NCI-H345 (cell line): ENCODE data around the gene PEX3.
"Not testable (repeated sequence)": the region's sequence is repeated elsewhere in the genome, so short reads cannot be mapped to it uniquely, and the experiment has no call there.

Source experiments
- DNase-seq: peaks from one replicate; lab custom pipeline; 2025; lab: John Stamatoyannopoulos, UW

The PEX3 gene

DNA sequence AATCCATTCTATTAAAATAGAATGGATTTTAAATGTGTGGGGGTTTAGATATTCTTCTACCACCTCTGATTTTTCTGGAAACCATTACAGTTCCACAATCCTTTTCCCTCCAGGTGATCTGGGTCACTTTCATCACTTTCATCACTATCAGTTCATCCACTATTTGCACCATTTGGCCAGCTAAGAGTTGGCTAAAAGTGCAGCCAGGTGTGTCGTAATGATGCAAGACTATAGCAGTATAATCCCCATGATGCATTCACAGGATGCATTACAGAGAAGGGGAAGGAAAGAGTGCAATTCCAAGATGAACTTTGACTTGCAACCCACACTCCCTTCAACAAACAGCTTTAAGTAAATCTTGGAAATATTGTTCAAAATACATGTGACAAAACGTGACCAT lies 56.0 kb downstream of the PEX3 start:
- no peak for DNase-seq

DNA sequence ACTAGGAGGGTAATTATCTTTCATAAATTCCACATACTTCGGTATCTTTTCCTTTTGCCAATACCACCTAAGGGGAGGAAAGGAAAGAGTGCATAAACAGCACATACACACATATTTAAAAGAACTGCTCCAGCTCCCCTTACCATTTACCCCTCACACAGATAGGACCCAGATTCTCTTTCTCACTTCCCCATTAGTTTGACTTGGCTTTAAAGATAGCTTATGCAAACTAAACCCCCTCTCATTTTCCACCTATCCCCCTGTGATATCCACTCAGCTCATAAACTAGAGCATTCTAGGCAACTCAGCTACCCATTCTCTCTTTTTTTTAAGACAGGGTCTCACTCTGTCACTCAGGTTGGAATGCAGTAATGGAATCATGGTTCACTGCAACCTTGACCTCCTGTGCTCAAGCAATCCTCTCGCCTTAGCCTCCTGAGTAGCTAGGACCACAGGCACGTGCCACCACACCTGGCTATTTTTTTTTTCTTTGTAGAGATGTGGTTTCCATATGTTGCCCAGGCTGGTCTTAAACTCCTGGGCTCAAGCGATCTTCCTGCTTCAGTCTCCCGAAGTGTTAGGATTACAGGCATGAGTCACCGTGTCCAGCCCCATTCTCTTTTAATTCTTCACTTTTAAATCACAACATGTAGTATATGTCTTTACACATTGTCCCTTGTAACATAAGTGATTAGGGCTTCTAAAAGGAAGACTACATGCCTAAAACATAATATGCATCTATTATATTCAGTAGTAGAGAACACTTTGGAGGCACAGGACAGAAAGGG lies 56.9 kb downstream of the PEX3 start:
- DNase-seq, result no peak

DNA sequence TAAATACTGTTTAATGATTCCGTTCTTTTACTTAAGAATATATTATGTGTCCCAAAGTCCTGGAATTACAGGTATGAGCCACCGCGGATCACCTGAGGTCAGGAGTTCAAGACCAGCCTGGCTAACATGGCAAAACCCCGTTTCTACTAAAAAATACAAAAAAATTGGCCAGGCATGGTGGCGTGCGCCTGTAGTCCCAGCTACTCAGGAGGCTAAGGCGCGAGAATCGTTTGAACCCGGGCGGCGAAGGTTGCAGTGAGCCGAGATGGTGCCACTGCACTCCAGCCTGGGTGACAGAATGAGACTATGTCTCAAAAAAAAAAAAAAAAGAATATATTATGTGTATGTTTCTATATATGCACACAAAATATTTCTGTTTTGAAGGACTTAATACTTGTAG lies 59.7 kb downstream of the PEX3 start:
- DNase-seq, result not testable (repeated sequence)

DNA sequence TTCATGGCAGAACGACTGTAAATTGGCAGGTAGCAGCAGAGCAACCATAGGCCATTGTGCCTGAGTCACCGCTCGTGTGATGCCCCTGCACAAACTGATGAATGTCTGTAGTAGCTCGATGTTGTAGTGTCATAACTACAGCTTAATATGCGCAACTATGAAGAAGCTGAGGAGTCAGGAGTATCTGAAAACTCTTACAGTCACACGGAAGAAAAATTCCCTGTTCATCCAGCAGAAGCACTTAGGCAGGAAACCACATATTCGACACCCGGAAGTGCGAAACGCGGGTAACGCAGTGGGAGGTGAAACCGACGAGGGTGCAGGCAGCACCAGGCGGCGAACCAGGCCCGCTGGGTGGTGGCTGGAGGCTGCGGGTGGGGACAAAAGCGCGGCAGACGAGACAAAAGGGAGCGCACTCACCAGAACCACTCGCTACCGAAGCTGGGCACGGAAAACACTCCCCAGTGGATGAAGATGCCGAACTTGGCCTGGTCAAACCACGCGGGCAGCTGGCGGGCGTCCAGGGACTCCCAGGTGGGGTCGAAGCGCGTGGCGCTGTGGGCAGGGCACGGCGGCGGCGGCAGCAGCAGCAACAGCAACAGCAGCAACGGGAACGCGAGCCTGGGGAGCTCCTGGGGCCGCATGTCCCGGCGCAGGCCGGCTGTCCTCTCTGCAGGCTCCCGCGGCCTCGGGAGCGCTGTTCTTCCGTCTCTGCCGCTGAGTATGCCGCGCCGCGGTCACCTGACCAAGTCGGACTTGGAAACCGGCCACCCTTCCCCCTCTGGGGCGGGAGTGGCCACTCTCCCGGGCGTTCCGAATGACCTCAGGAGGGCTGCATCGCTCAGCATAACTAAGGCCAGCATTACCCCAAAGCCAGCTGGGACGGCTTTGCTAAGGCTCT lies 60.6 kb downstream of the PEX3 start, which contains the start of gene FUCA2:
Gene FUCA2, minus strand, starts transcription at position 730 of the 901 bp plus-strand sequence. Its CDS starts 86 bp downstream, at position 644.
- DNase-seq, result peak; percentile 16

DNA sequence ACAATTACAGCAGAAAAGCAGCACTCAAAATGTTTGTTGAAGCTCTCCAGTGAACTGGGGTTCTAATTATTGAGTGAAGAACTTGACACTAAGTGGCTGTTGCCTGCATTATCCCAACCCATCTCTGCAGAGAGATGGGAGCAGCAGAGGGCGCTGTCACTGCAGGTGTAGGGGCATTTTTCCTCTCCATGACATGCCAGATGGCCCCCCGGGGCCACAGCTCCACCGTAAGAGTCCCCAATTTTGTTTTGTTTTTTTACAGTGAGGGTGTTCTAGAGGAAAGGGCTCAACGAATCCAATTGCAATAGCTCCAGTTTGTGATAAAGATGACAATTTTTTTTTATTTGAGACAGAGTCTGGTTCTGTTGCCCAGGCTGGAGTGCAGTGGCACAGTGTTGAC lies 62.8 kb downstream of the PEX3 start:
- peak; percentile 84 for DNase-seq

DNA sequence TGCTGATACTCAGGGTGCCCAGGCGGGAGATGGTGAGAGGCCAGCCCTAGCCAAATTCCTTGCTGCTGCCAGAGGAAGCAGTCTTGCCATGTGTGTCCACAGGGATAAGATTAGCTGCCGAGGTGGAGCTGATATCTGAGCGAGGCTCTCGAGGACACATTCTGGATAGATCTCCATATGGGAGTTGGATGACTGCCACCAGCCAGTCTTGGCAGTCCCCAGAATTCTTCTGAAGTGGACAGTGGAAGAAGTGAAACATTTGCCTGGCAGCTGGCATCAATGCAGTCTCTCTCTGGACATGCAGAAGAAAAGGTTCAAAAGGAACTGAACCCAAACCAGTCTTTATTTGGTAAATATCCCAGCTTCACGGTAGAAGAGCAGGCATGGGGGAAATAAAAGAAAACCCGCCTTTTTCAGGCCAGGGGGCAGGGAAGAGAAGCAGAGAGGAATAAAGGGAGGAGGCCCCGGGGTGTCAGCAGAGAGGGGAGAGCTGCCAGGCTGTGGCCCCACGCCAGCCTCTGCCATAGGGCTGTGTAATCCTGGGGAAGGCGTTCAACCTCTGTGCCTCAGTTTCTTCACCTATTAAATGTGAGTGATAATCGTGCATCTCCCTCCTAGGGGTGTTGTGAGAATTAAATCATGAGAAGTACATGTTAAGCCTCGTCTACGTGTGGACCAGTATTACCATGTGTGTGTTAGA lies 64.6 kb downstream of the PEX3 start:
- DNase-seq, result no peak

DNA sequence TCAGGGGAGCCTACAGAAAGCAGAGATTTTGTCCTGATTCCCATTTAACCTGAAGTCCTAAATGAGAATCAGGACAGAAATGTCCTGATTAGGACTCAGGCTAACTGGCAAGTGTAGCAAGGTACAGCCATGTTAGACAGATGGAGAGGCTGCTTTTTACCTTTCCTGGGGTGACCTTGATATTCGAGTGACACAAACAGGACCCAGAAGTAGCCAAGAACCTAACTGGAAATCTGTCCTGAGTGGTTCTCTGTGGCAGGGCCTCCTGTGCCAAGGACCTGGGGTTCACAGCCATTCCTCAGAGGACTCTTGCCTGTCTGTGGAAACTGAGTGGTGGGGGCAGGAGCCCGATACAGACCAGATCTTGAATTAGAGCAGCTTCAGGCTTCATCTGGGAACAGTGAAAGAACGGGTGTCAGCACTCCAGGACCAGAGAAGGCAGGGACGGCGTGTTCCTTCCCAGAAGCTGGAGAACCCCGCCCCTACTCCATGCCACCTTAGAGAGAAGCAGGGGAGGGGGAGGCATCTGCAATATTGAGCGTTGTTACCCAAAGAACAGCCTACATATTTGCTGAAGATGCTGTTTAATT lies 65.3 kb downstream of the PEX3 start:
- DNase-seq, result no peak

DNA sequence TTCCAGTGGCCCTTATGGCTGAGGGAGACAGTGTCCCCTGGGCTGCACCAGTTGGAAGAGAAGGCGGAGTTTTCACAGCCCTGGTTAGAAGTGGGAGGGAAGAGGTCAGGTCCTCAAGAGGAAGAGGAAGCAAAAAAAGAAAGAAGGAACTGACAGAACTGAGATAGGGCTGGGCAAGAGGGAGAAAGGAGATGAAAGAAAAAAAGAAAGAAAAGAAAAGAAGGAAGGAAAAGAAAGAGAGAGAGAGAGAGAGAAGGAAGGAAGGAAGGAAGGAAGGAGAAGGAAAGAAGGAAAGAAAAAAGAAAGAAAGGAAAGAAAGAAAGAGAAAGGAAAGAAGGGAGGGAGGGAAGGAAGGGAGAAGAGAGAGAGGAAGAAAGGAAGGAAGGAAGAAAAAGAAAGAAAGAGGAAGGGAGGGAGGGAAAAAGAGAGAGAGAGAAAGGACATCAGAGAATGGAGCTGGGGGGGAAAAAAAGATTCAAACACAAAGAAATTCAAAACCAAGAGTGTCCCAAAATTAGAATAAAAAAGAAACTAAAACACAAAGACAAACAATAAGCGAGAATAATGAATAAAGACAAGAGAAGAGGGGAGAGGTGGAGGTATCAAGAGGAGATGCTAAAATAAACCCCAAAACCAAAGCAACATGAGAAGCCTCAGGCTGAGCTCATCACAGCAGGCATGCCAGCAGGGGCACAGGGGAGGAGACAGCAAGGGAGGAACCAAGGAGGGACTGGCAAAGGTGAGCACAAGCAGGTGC lies 66.3 kb downstream of the PEX3 start:
- peak; percentile 35 for DNase-seq

DNA sequence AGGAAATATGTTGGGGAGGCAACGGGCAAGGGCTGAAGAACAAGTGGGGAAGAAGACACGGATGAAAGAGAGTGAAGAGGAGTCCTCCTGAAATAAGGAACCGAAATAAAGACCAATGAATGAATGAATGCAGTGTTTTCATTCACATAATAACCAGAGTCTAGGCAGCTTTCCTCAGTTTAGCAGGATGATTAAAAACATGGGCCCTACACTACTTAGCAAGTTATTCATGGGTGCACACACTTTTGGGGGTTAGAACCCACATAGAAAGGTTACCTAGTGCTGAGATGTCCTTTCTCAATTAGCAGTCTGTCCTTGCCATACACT lies 66.8 kb downstream of the PEX3 start:
- no peak for DNase-seq

DNA sequence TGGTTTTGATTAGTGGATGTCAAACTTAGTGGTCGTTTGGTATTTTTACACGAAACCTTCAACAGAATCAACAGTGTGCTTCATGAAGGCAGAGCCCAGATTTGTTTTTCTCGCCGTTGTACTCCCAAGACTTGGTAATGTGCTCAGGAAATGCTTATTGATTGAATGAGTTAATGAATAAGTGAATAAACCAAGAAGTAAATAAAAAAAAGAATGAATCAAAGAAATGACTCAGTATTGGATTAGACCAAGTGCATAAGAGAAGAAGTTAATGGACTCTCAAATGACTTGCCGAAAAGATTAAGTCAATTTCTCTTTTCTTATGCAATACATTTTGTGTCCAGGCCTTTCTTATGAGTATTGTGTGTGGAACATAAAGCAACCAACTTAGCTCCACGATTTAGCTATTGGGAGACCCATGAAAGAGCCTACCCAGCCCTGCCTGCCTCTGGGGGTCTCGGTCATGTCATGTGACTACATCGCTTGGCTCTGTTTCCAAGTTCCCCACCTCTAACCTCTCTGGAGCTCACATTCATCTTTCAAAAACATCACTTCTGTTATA lies 71.5 kb downstream of the PEX3 start:
- DNase-seq, result no peak

DNA sequence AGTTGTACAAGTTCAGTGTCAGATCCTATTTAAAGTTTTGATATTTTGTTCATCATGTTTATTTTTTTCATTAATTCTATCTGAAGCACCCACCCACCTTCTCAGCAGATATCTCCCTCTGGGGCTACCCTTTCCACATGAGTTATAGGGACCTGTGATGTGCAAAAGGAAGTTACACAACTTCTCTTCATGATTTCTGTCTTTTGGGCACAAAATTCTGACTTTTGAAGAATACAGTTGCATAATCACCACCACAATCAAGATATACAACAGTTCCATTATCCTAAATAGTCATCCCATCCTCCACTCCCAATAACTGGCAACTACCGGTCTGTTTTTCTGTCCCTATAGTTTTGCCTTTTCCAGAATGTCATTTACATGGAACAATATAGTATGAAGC lies 74.8 kb downstream of the PEX3 start:
- DNase-seq, result no peak

DNA sequence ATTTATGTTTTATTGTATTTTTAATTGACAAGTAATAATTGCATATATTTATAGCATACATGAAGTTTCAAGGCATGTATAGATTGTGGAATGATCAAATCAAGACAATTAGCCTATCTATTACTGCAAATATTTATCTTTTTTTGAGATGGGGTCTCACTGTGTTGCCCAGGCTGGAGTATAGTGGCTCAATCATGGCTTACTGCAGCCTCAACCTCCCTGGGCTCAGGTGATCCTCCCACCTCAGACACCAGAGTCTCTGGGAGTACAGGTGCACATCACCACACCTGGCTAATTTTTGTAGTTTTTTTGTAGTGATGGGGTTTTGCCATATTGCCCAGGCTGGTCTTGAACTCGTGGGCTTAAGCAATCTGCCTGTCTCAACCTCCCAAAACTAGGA lies 77.1 kb downstream of the PEX3 start:
- no peak for DNase-seq

DNA sequence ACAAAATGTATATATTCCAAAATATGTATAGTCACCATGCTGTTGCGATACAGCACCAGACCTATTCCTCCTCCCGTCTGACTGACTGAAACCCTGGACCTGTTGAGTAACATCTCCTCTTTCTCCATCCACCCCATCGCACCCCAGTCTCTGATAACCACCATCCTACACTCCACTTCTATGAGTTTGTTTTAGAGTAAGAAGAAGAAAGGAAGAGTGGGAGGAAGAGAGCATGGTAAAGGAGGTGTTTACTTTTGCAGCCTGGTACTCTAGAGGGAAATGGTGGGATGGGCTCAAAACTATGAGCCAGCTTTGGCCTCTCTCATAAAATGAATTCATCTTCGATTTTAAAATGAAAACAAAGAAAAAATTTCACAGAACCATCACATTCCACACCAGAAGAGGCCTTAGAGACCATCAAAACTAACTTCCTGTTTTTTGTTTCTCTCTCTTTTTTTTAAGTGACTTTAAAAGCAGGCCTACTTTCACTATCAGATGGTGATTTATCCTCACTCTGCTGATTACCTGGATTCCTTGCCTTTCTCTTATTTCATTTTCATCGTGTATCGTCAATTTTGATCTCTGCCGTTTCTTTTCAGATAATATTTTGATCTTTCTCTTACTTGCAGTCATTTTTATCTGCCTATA lies 77.7 kb downstream of the PEX3 start:
- DNase-seq, result no peak

DNA sequence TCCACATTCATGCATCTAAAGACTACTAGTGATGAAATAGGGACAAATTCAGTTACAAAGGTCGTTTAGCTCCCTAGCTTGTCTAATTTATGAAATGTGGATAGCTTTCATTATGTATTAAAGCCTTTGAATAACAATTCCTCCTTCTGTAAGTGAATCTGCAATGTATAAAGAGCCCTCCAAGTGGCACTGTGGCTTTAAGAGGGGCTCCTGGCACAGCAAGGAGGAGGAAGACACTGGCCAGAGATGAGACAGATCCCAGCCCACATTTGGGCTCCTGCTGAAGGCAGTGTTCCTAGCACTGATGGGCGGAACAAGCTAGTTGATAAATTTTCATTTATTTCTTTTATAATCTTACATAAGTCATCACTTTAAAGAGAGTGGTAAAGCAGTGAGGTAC lies 78.5 kb downstream of the PEX3 start:
- DNase-seq, result no peak

DNA sequence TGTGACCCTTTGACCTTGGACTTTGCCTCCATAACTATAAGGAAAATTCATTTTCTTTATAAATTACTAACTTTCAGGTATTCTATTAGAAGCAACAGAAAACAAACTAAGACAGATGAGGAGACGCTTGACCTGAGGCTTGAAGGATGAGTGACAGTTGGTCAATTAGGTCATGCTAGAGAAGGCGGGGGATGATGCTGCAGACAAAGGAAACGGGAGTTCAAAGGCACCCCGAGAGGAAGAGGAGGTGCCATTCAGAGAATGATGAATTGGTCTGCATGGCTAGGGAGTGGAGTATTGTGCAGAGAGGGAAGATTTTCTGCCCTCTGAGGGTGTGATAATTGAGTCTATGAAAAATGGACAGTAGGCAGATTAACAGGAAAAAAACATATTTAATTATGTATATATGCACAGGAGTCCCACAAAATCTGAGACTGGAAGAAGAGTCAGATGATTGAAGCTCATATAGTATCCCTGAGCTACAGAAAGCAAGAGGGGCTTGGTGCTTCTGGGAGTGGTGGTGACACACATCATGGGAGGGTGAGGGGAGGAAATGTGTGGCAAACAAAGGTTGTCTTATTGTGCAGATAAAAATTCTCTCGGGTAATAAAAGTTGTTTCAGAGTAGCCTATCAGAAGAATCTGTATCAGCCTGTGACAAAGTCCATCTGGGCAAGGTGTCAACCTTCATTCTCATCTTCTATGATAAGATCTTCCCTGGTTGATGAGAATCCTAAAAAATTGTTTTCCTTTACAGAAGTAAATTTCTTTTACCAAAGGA lies 81.3 kb downstream of the PEX3 start:
- no peak for DNase-seq

DNA sequence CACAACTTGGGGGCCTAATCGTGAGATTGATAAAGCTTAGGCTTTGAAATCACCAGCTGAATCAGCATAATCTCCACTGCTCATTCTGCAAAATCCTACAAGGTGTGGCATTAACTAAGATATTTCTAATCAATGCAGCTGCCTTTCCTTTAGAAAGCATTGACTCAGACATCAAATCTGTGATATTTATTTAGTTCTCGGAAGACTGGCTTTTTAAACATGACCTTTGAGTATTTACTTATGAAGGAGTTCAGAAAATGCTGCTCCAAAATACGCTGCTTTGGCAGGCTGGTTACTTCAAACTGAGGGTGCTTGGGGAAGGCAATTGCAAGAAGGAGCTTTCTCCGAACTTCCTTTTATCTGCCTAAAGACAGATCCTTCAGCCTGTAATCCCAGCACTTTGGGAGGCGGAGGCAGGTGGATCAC lies 84.6 kb downstream of the PEX3 start:
- no peak for DNase-seq

DNA sequence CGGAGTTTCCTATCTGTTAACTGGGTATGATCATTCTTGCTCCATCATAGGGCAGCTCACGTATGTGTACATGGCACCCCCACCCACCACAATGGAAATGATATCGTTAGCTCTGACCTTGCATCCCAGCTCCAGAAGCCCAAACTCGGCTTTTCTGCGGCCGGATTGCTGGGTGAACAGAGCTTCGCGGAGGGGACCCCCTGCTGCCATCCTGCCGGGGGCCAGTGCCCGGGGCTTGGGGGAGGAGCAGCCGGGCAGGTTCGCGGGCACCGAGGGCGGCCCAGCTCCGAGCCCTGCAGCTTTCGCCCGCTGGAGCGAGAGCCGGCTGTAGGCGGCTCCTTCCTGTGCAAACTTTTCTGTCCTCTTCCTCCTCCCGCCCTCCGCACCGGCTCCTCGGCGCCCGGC lies 85.9 kb downstream of the PEX3 start:
- DNase-seq, result peak; percentile 29

DNA sequence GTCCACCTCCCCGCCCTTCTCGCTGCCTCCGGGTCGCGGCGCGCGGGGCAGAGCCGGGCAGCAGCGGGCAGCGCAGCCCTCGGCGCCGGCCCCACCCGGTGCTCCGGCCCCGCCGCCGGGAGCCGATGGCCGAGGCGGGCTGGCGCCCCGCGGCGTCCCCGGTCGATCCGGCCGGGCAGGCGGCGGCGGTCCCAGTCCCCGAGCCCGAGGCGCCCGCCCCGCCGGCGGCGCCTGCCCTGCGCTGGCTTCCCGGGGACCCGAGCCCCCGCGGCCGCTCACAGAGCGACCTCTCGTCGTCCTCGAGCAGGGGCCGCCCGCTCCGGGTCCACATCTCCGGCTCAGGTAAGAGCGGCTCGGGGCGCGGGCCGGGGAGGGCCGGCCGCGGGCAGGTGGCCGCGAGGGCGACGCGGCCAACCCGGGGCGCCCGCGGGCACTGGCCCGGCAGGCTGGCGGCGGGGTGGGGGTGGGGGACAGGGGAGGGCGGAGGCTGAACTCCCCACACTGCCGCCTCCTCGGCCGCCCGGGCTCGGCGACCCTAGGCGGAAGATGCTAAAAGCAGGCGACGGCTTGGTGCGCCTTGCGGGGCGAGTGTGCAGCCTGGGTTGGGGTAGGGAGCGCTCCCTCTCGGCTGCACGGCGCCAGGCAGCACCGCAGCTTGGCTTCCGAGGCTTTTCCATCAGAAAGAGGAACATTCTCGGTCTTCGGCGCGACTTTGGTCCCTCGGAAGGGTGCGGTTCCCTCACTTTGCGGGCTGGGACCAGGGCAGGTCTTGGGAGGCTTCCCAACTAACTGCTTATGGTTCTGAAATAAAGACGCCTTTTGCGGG lies 86.5 kb downstream of the PEX3 start:
- DNase-seq, result peak; percentile 56

DNA sequence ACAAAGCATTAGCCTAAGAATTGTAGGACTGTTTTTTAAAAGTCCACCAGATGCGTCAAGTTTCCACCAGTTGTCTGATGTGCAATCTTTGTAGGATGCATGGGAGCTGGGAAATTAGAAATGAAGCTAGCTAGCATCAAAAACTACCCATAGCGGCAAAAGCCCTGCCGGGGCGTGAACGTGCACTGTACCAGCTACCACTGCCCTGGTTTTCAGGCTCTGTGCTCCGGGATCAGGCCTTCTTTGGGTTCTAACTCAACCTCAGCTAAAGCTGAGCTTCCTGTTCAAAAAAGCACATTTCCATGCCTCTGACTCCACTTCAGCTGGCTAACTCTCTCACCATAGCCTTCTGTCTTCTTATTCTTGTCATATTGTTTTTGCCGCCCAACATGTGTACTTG lies 87.8 kb downstream of the PEX3 start:
- DNase-seq, result no peak
